ENCODE measurements around the gene THPO. TPM values are rescaled to one million over a fixed set of nuclear protein-coding genes. Genes with fewer than 3 reads are reported as not detected.

Gene THPO
- total RNA-seq, 2 donors from 2014 or later = 0.17 TPM; not detected in 1

GRCh38 chr3:184334470-184335158 lies 43.4 kb downstream of the THPO start:
- Histone ChIP-seq H3K27ac (peak overlapping the region; percentile 78), H3K9me3 (no peaks in the 10 kb centered on the region), H3K4me3 (no peak overlapping the region), H3K4me1 (no peaks in the 10 kb centered on the region), H3K27me3 (no peaks in the 10 kb centered on the region), H3K36me3 (peaks cover 30% of the 10 kb centered on the region), H3K9ac (ENCODE audit: low read depth in 2 of 2, low read length in 2 of 2) (no peak overlapping the region)
- TF ChIP-seq, protein P1, sequence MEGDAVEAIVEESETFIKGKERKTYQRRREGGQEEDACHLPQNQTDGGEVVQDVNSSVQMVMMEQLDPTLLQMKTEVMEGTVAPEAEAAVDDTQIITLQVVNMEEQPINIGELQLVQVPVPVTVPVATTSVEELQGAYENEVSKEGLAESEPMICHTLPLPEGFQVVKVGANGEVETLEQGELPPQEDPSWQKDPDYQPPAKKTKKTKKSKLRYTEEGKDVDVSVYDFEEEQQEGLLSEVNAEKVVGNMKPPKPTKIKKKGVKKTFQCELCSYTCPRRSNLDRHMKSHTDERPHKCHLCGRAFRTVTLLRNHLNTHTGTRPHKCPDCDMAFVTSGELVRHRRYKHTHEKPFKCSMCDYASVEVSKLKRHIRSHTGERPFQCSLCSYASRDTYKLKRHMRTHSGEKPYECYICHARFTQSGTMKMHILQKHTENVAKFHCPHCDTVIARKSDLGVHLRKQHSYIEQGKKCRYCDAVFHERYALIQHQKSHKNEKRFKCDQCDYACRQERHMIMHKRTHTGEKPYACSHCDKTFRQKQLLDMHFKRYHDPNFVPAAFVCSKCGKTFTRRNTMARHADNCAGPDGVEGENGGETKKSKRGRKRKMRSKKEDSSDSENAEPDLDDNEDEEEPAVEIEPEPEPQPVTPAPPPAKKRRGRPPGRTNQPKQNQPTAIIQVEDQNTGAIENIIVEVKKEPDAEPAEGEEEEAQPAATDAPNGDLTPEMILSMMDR (IDR thresholded peaks at IDR 0.05) = no peak
- no peak for DNase-seq
- intact Hi-C loops (cut with DNase I) = no loop called here

- H3K4me1 ChIP-seq = no peaks in the 10 kb centered on the region
- H3K27me3 ChIP-seq = no peaks in the 10 kb centered on the region
- no peak for DNase-seq
- TF ChIP-seq, protein P1 (IDR thresholded peaks at IDR 0.05) = no peak
- H3K27ac ChIP-seq = no peak overlapping the region
- intact Hi-C loops (cut with DNase I) = no loop called here
- no peaks in the 10 kb centered on the region for H3K9me3 ChIP-seq
- no peak overlapping the region for H3K9ac ChIP-seq (ENCODE audit: low read depth in 2 of 2, low read length in 2 of 2)
- H3K36me3 ChIP-seq = peaks cover 36% of the 10 kb centered on the region
- no peak overlapping the region for H3K4me3 ChIP-seq
These were observed 44.3 kb downstream of the THPO start for GRCh38 chr3:184333700-184334099.

- no peak for DNase-seq
- no peak overlapping the region for H3K27ac ChIP-seq
These were observed 44.8 kb downstream of the THPO start for GRCh38 chr3:184333190-184333589.

DNA sequence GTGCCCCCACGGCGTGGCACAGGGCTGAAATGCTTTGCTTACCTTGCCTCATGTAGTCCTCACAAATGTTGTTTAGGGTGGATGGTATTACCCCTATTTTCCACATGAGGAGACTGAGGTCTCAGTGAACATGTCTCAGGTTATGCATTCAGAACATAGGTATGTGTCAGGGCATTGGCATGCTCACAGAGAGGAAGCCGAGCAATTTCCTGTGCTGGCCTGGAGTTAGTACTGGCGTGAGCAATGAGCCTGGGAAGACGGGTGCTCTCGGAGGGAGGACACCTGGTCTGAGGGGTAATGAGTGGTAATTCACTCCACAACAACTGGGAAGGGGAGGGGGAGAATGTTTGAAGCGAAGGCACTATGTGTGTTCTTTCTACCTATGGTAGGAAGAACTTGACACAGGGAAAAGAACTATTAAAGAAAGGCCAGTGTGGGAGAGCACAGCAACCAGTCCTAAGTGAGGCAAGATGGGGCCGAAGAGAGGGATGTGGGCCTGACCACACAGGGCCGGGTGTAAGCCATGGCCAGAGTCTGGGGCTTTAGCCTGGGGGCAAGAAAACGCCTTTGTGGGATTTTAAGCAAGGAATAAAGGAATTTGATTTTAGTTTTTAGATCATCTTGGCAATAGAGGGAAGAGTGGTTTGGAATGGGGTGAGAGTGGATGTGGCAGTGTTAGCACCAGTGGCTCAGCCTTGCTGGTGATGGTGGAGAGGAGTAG lies 45.5 kb downstream of the THPO start:
- Histone ChIP-seq H3K36me3 (peaks cover 40% of the 10 kb centered on the region), H3K4me3 (no peak overlapping the region), H3K4me1 (no peaks in the 10 kb centered on the region), H3K27me3 (no peaks in the 10 kb centered on the region), H3K27ac (no peak overlapping the region), H3K9ac (ENCODE audit: low read depth in 2 of 2, low read length in 2 of 2) (no peak overlapping the region), H3K9me3 (no peaks in the 10 kb centered on the region)
- TF ChIP-seq, protein P1 (IDR thresholded peaks at IDR 0.05) = no peak
- intact Hi-C loops (cut with DNase I) = no loop called here
- DNase-seq = no peak

More at GRCh38 chr3:184333190-184333589, 44.8 kb downstream of the THPO start:
- peaks cover 36% of the 10 kb centered on the region for H3K36me3 ChIP-seq
- no peaks in the 10 kb centered on the region for H3K4me1 ChIP-seq
- intact Hi-C loops (cut with DNase I) = no loop called here
- TF ChIP-seq, protein P1 (IDR thresholded peaks at IDR 0.05) = no peak
- no peak overlapping the region for H3K9ac ChIP-seq (ENCODE audit: low read depth in 2 of 2, low read length in 2 of 2)
- no peaks in the 10 kb centered on the region for H3K9me3 ChIP-seq
- H3K4me3 ChIP-seq = no peak overlapping the region
- no peaks in the 10 kb centered on the region for H3K27me3 ChIP-seq

DNA sequence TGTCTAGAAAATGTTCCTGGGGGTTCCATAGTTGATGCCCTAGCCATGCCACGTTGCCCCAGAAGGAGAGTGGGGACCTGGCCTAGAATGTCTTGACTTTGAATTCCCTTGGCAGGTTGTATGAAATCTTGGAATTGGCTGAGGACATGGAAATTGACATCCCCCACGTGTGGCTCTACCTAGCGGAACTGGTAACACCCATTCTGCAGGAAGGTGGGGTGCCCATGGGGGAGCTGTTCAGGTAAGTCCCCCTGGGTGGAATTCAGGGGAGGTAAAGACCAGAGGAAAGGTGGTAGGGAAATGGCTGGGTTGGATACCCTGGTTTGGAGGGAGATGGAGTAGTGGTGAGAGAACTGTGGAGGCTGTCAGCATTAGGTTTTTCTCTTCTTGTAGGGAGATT lies 49.5 kb downstream of the THPO start:
- no peak overlapping the region for H3K27ac ChIP-seq
- intact Hi-C loops (cut with DNase I) = no loop called here

More for the DNA sequence above, 49.5 kb downstream of the THPO start:
- Histone ChIP-seq H3K27me3 (no peaks in the 10 kb centered on the region), H3K36me3 (peaks cover 55% of the 10 kb centered on the region), H3K4me1 (no peaks in the 10 kb centered on the region), H3K9me3 (no peaks in the 10 kb centered on the region), H3K4me3 (no peak overlapping the region), H3K9ac (ENCODE audit: low read depth in 2 of 2, low read length in 2 of 2) (no peak overlapping the region)
- DNase-seq = no peak
- TF ChIP-seq, protein P1 (IDR thresholded peaks at IDR 0.05) = no peak

Measured in colonic mucosa (tissue), 4 donors.